CD4-positive, CD25-positive, alpha-beta regulatory T cell (primary cell): Measurements from ENCODE around the gene NCK2. TPM values are rescaled to one million over a fixed set of nuclear protein-coding genes. Genes with fewer than 3 reads are reported as not detected.

Source experiments
- ATAC-seq, 2 donors: fragments of 150-1000 bp; cut with Tn5 transposase; one replicate each; pipeline ENCODE4 v1.10.0; 2021; ENCODE audit warnings: low read depth in 2 of 2, moderate number of reproducible peaks in 2 of 2, moderate library complexity in 1 of 2
- DNase-seq, 3 donors: peaks; one replicate each; pipeline versions ENCODE4 v3.0.0 to v3.0.0-alpha.2; 2012 to 2022; ENCODE audit warnings: mixed read lengths in 1 of 3
- H3K27ac ChIP-seq: one replicate; pipeline ENCODE4 v1.7.0; 2013; ENCODE audit warnings: mild to moderate bottlenecking, low read length; ENCODE audit not compliant: insufficient read depth, poor library complexity, severe bottlenecking
- H3K27me3 ChIP-seq: one replicate; pipeline ENCODE4 v1.7.0; 2013; ENCODE audit warnings: low read length; ENCODE audit not compliant: control insufficient read depth, insufficient read depth
- H3K36me3 ChIP-seq: one replicate; pipeline ENCODE4 v1.7.0; 2013; ENCODE audit warnings: mild to moderate bottlenecking, low read length, moderate library complexity; ENCODE audit not compliant: control insufficient read depth, insufficient read depth
- H3K4me1 ChIP-seq: 2 replicates; pipeline ENCODE4 v1.7.0; 2013; ENCODE audit warnings: mild to moderate bottlenecking, low read length; ENCODE audit not compliant: insufficient read depth, control insufficient read depth, poor library complexity, severe bottlenecking
- H3K4me3 ChIP-seq: one replicate; pipeline ENCODE4 v1.7.0; 2013; ENCODE audit warnings: low read depth, mild to moderate bottlenecking, low read length, moderate library complexity
- H3K9me3 ChIP-seq, 2 experiments: 1 replicate in 1 of 2; 2 replicates in 1 of 2; pipeline ENCODE4 v1.7.0; 2013; ENCODE audit warnings: low read length in 2 of 2, mild to moderate bottlenecking in 1 of 2, moderate library complexity in 1 of 2; ENCODE audit not compliant: control insufficient read depth in 2 of 2
- H3K27ac Mint-ChIP-seq, 3 donors: one replicate each; pipeline ENCODE4 v1.8.0; 2020 to 2022; ENCODE audit warnings: mild to moderate bottlenecking in 3 of 3, mixed read lengths in 3 of 3, moderate library complexity in 2 of 3
- H3K27me3 Mint-ChIP-seq: one replicate; pipeline ENCODE4 v1.8.0; 2022; ENCODE audit warnings: mild to moderate bottlenecking, mixed read lengths
- H3K36me3 Mint-ChIP-seq: one replicate; pipeline ENCODE4 v1.8.0; 2020; ENCODE audit warnings: mixed read lengths
- H3K4me1 Mint-ChIP-seq, 4 donors: one replicate each; pipeline ENCODE4 v1.8.0; 2020 to 2022; ENCODE audit warnings: mixed read lengths in 4 of 4, mild to moderate bottlenecking in 1 of 4
- H3K4me3 Mint-ChIP-seq, 4 donors: one replicate each; pipeline ENCODE4 v1.8.0; 2020 to 2022; ENCODE audit warnings: mild to moderate bottlenecking in 4 of 4, mixed read lengths in 4 of 4, moderate library complexity in 3 of 4
- H3K9me3 Mint-ChIP-seq, 7 donors: one replicate each; pipeline ENCODE4 v1.8.0; 2020 to 2022; ENCODE audit warnings: mixed read lengths in 7 of 7, mild to moderate bottlenecking in 3 of 7, moderate library complexity in 2 of 7
- polyA plus RNA-seq, 4 donors: library from polyadenylated mRNA; unstranded; fragments of 300-500 nt; fragmentation: Illumina TruSeq; gene quantifications; one replicate each; pipeline ENCODE4 v1.2.3, GENCODE V29; 2021
- total RNA-seq: library from RNA; stranded (reverse); gene quantifications from one replicate; pipeline ENCODE4 v1.2.3, GENCODE V29; 2022

NCK2 gene
- total and polyA plus RNA-seq, 5 donors from 2014 or later = 44.8 to 167 (median 60.5) TPM

- Histone ChIP-seq H3K9me3 (peaks cover 5 to 11% of the 10 kb centered on the region in 2 experiments), H3K36me3 (peaks cover 51% of the 10 kb centered on the region), H3K27ac (peak overlapping the region; percentile 38), H3K4me1 (peaks cover 41% of the 10 kb centered on the region), H3K27me3 (no peaks in the 10 kb centered on the region), H3K4me3 (no peak overlapping the region)
- Mint-ChIP-seq H3K4me1 (peaks cover 44 to 69% (median 57%) of the 10 kb centered on the region in 4 donors), H3K27ac (peak overlapping the region in 1 of 3 donors; percentile 66), H3K9me3 (peaks cover 0 to 6% (median 2%) of the 10 kb centered on the region in 7 donors), H3K4me3 (no peak overlapping the region), H3K36me3 (peaks cover 43% of the 10 kb centered on the region), H3K27me3 (no peaks in the 10 kb centered on the region)
- no peak for ATAC-seq
- DNase-seq = no peak
These were observed 144.3 kb downstream of the NCK2 start for GRCh38 chr2:105889046-105889445.

DNA sequence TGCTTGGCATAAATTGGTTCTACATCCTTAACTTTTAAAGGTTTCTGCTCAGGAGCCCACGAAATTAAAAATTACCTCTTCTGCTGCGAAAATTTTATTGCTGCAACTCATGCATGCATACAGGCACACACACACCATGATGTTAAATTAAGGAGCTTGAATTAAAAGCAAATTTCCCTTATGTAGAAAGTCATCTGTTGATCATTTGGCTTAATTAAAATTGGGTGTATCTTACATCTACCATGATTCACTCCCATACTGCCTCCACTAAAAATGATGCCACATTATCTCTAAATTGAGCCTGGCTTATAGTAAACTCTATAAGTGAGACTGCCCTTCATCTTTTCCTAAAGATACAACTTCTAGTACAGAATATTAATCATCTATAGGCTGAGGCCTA is 145.4 kb downstream of the NCK2 start:
- Histone ChIP-seq H3K4me3 (no peak overlapping the region), H3K27ac (no peak overlapping the region), H3K4me1 (peaks cover 32% of the 10 kb centered on the region), H3K27me3 (no peaks in the 10 kb centered on the region), H3K36me3 (peaks cover 56% of the 10 kb centered on the region), H3K9me3 (peaks cover 5 to 11% of the 10 kb centered on the region in 2 experiments)
- H3K27ac Mint-ChIP-seq = peak overlapping the region; percentile 9 to 82 (median 74)
- H3K9me3 Mint-ChIP-seq = peaks cover 0 to 6% (median 2%) of the 10 kb centered on the region in 7 donors
- H3K27me3 Mint-ChIP-seq = no peaks in the 10 kb centered on the region
- DNase-seq (no peak), ATAC-seq (no peak)
- H3K4me3 Mint-ChIP-seq = peak overlapping the region in 1 of 4 donors; percentile 1
- peaks cover 44 to 65% (median 51%) of the 10 kb centered on the region in 4 donors for H3K4me1 Mint-ChIP-seq
- peaks cover 47% of the 10 kb centered on the region for H3K36me3 Mint-ChIP-seq

GRCh38 chr2:105890856-105891255 is 146.1 kb downstream of the NCK2 start:
- H3K27me3 Mint-ChIP-seq = no peaks in the 10 kb centered on the region
- H3K36me3 Mint-ChIP-seq = peaks cover 50% of the 10 kb centered on the region
- no peak for ATAC-seq
- DNase-seq = no peak
- peaks cover 0 to 6% (median 2%) of the 10 kb centered on the region in 7 donors for H3K9me3 Mint-ChIP-seq
- H3K36me3 ChIP-seq = peaks cover 59% of the 10 kb centered on the region
- no peak overlapping the region for H3K27ac ChIP-seq
- peaks cover 5 to 11% of the 10 kb centered on the region in 2 experiments for H3K9me3 ChIP-seq
- H3K4me3 ChIP-seq = no peak overlapping the region
- H3K27me3 ChIP-seq = no peaks in the 10 kb centered on the region
- H3K4me1 ChIP-seq = peaks cover 29% of the 10 kb centered on the region
- peak overlapping the region in 1 of 4 donors; percentile 49 for H3K4me3 Mint-ChIP-seq
- H3K27ac Mint-ChIP-seq = peak overlapping the region; percentile 11 to 84 (median 82)
- H3K4me1 Mint-ChIP-seq = peaks cover 46 to 67% (median 53%) of the 10 kb centered on the region in 4 donors

- H3K27ac Mint-ChIP-seq = peak overlapping the region in 1 of 3 donors; percentile 47
- no peak for DNase-seq
- H3K27me3 Mint-ChIP-seq = no peaks in the 10 kb centered on the region
- Histone ChIP-seq H3K36me3 (peaks cover 53% of the 10 kb centered on the region), H3K4me1 (peaks cover 14% of the 10 kb centered on the region), H3K9me3 (peaks cover 5 to 8% of the 10 kb centered on the region in 2 experiments), H3K27ac (no peak overlapping the region), H3K27me3 (no peaks in the 10 kb centered on the region), H3K4me3 (no peak overlapping the region)
- H3K9me3 Mint-ChIP-seq = peaks cover 0 to 12% (median 6%) of the 10 kb centered on the region in 7 donors
- ATAC-seq = no peak
- H3K4me1 Mint-ChIP-seq = peaks cover 33 to 65% (median 42%) of the 10 kb centered on the region in 4 donors
- H3K36me3 Mint-ChIP-seq = peaks cover 49% of the 10 kb centered on the region
- no peak overlapping the region for H3K4me3 Mint-ChIP-seq
These were observed 148.6 kb downstream of the NCK2 start for GRCh38 chr2:105893011-105893995.

DNA sequence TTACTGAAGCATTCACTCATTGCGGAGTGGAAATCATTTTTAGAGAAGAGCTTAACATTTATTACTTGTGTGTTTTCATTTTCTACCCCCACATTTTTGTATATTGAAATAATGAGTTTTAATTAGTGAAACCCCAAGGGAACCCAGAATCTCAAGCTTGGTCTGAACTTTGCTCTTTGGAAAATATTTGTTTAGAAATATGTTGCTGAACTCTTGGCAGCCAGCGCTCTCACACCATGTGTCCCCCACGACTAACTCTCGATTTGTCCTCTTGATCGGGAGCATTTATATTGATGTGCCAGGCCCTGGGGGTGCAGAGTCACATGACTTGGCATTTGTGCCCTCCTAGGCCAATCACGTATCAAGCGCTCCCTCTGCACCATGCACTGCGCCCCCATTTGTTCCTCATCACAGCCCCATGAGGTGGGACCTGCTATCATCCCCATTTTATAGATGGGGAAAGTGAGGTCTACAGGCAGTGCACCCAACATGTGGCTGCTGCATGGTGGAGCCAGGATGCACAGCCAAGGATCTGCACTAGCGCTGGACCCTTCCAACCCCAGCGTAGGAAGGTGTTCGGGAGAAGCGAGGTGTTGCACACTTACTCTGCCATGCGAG is 149.7 kb downstream of the NCK2 start:
- Mint-ChIP-seq H3K9me3 (peaks cover 0 to 19% (median 6%) of the 10 kb centered on the region in 7 donors), H3K4me3 (no peak overlapping the region), H3K4me1 (peaks cover 37 to 68% (median 41%) of the 10 kb centered on the region in 4 donors), H3K27me3 (no peaks in the 10 kb centered on the region), H3K36me3 (peaks cover 46% of the 10 kb centered on the region), H3K27ac (peak overlapping the region in 2 of 3 donors; percentile 62 to 71)
- H3K27me3 ChIP-seq = no peaks in the 10 kb centered on the region
- H3K4me3 ChIP-seq = no peak overlapping the region
- peaks cover 42% of the 10 kb centered on the region for H3K36me3 ChIP-seq
- DNase-seq (no peak), ATAC-seq (no peak)
- no peaks in the 10 kb centered on the region for H3K9me3 ChIP-seq
- peaks cover 14% of the 10 kb centered on the region for H3K4me1 ChIP-seq
- H3K27ac ChIP-seq = no peak overlapping the region

DNA sequence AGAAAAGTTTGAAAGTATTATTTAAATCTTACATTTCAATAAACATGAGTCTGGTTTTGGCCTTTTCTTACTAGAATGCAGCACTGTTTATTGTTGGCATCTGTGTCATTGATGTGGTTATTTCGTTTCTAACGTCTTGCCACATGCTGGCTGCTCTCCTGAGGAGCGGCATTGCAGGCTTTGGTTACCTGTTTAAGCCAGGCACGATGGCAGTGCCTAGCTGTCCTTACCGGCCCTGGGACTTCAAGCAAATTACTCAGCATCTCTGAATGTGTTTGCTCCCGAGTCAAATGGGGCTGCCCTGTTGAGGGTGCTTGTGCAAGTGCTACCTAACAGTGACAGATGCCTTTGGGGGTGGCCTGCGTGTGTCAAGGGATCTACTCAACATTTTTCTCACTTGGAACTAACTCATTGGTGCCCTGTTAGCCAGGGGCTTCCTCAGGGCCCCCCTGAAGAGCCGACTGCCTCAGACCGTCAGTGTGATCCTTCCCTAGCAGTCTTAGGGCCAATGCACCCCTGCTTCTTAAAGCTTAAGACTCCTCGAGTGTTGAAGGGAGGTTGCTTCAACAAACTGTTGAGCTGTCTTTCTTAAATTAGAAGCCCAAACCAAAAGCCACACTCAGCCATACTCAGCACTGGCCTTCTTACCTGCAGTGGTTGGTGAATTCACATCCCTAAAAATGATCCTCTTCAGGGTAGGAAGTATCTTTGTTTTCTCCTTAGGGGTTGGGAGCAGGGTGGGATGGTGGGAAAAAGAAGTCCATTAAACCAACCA is 151.5 kb downstream of the NCK2 start:
- DNase-seq (peak in 2 of 3 donors; percentile 26 to 43), ATAC-seq (peak; percentile 28 to 52)
- no peak overlapping the region for H3K4me3 ChIP-seq
- peak overlapping the region; percentile 30 for H3K27ac ChIP-seq
- peaks cover 57% of the 10 kb centered on the region for H3K36me3 Mint-ChIP-seq
- H3K27me3 ChIP-seq = no peaks in the 10 kb centered on the region
- no peaks in the 10 kb centered on the region for H3K27me3 Mint-ChIP-seq
- H3K36me3 ChIP-seq = peaks cover 32% of the 10 kb centered on the region
- H3K27ac Mint-ChIP-seq = peak overlapping the region; percentile 39 to 71 (median 57)
- H3K4me1 Mint-ChIP-seq = peaks cover 27 to 64% (median 38%) of the 10 kb centered on the region in 4 donors
- peaks cover 0 to 33% (median 13%) of the 10 kb centered on the region in 7 donors for H3K9me3 Mint-ChIP-seq
- peaks cover 10% of the 10 kb centered on the region for H3K4me1 ChIP-seq
- H3K4me3 Mint-ChIP-seq = peak overlapping the region in 3 of 4 donors; percentile 51 to 56 (median 52)
- peaks cover 0 to 4% of the 10 kb centered on the region in 2 experiments for H3K9me3 ChIP-seq

GRCh38 chr2:105896765-105897163 is 152.1 kb downstream of the NCK2 start:
- DNase-seq = no peak

More at GRCh38 chr2:105896765-105897163, 152.1 kb downstream of the NCK2 start:
- H3K36me3 ChIP-seq = peaks cover 31% of the 10 kb centered on the region
- H3K27me3 ChIP-seq = no peaks in the 10 kb centered on the region
- H3K36me3 Mint-ChIP-seq = peaks cover 60% of the 10 kb centered on the region
- H3K4me3 Mint-ChIP-seq = no peak overlapping the region
- H3K27me3 Mint-ChIP-seq = no peaks in the 10 kb centered on the region
- ATAC-seq = no peak
- H3K9me3 ChIP-seq = peaks cover 0 to 6% of the 10 kb centered on the region in 2 experiments
- H3K4me1 ChIP-seq = peaks cover 10% of the 10 kb centered on the region
- H3K27ac ChIP-seq = no peak overlapping the region
- H3K4me3 ChIP-seq = no peak overlapping the region
- H3K27ac Mint-ChIP-seq = peak overlapping the region in 2 of 3 donors; percentile 39 to 85
- peaks cover 0 to 37% (median 13%) of the 10 kb centered on the region in 7 donors for H3K9me3 Mint-ChIP-seq
- H3K4me1 Mint-ChIP-seq = peaks cover 28 to 68% (median 41%) of the 10 kb centered on the region in 4 donors
